ENCODE data around the gene NAPB.

NAPB gene

GRCh38 chr20:23375827-23376226 is 45.5 kb downstream of the NAPB start:
- TF ChIP-seq EZH2phosphoT487 (IDR thresholded peaks at IDR 0.05; ENCODE audit: low read length) (no peak), EZH2 (optimal IDR thresholded peaks at IDR 0.05; ENCODE audit: low read depth, low read length) (no peak), CTCF (IDR thresholded peaks at IDR 0.05; ENCODE audit: low read length) (no peak)
- H3K36me3 ChIP-seq (replicated peaks; ENCODE audit: insufficient read depth, low read length): no peaks in the 10 kb centered on the region; the same call in 1 of the 2 replicates

GRCh38 chr20:23374441-23374840 is 46.8 kb downstream of the NAPB start:
- H3K79me2 ChIP-seq (ENCODE audit: low read length): peaks cover 6% of the 10 kb centered on the region
- H3K4me2 ChIP-seq (ENCODE audit: low read depth, low read length): no peak overlapping the region
- no peak for DNase-seq
- H3K36me3 ChIP-seq (replicated peaks; ENCODE audit: insufficient read depth, low read length): no peaks in the 10 kb centered on the region; the same call in 1 of the 2 replicates
- no peak overlapping the region for H3K27ac ChIP-seq (ENCODE audit: low read length)
- no peaks in the 10 kb centered on the region for H3K9me3 ChIP-seq (replicated peaks; ENCODE audit: insufficient read depth, low read length)
- H3K9me2 ChIP-seq (replicated peaks; ENCODE audit: insufficient read depth, low read length): no peaks in the 10 kb centered on the region
- H3K4me3 ChIP-seq (ENCODE audit: low read length): no peak overlapping the region
- no peaks in the 10 kb centered on the region for H4K20me1 ChIP-seq (ENCODE audit: insufficient read depth, low read length)
- no peaks in the 10 kb centered on the region; the same call in 1 of the 2 replicates for H3F3A ChIP-seq (ENCODE audit: insufficient read depth, low read length)
- no peak for TF ChIP-seq EZH2 (optimal IDR thresholded peaks at IDR 0.05; ENCODE audit: low read depth, low read length)
- H3K9ac ChIP-seq (ENCODE audit: low read length): no peak overlapping the region
- no peaks in the 10 kb centered on the region for H3K4me1 ChIP-seq (ENCODE audit: low read length)
- H3K27me3 ChIP-seq (replicated peaks; ENCODE audit: insufficient read depth, low read length): no peaks in the 10 kb centered on the region
- no peak overlapping the region for H2AFZ ChIP-seq (ENCODE audit: low read length)

More at GRCh38 chr20:23375827-23376226, 45.5 kb downstream of the NAPB start:
- Histone ChIP-seq H3K27ac (ENCODE audit: low read length) (no peak overlapping the region), H3F3A (ENCODE audit: insufficient read depth, low read length) (no peaks in the 10 kb centered on the region; the same call in 1 of the 2 replicates), H3K9me3 (replicated peaks; ENCODE audit: insufficient read depth, low read length) (no peaks in the 10 kb centered on the region), H3K4me2 (ENCODE audit: low read depth, low read length) (no peak overlapping the region), H3K27me3 (replicated peaks; ENCODE audit: insufficient read depth, low read length) (no peaks in the 10 kb centered on the region), H3K4me3 (ENCODE audit: low read length) (no peak overlapping the region), H3K4me1 (ENCODE audit: low read length) (no peaks in the 10 kb centered on the region), H2AFZ (ENCODE audit: low read length) (no peak overlapping the region), H3K9ac (ENCODE audit: low read length) (no peak overlapping the region), H4K20me1 (ENCODE audit: insufficient read depth, low read length) (no peaks in the 10 kb centered on the region), H3K79me2 (ENCODE audit: low read length) (no peaks in the 10 kb centered on the region), H3K9me2 (replicated peaks; ENCODE audit: insufficient read depth, low read length) (no peaks in the 10 kb centered on the region)
- DNase-seq: no peak

- Histone ChIP-seq H3K27ac (ENCODE audit: low read length) (no peak overlapping the region), H3K79me2 (ENCODE audit: low read length) (peaks cover 35% of the 10 kb centered on the region), H3K27me3 (replicated peaks; ENCODE audit: insufficient read depth, low read length) (no peaks in the 10 kb centered on the region), H3K4me1 (ENCODE audit: low read length) (peaks cover 16% of the 10 kb centered on the region), H3K4me2 (ENCODE audit: low read depth, low read length) (no peak overlapping the region), H3K36me3 (replicated peaks; ENCODE audit: insufficient read depth, low read length) (peaks cover 5% of the 10 kb centered on the region; the same call in 1 of the 2 replicates), H2AFZ (ENCODE audit: low read length) (no peak overlapping the region), H4K20me1 (ENCODE audit: insufficient read depth, low read length) (no peaks in the 10 kb centered on the region), H3K9ac (ENCODE audit: low read length) (no peak overlapping the region), H3F3A (ENCODE audit: insufficient read depth, low read length) (peaks cover 2% of the 10 kb centered on the region; the same call in 1 of the 2 replicates), H3K4me3 (ENCODE audit: low read length) (no peak overlapping the region), H3K9me2 (replicated peaks; ENCODE audit: insufficient read depth, low read length) (no peaks in the 10 kb centered on the region), H3K9me3 (replicated peaks; ENCODE audit: insufficient read depth, low read length) (no peaks in the 10 kb centered on the region)
- no peak for DNase-seq
- no peak for TF ChIP-seq CTCF (IDR thresholded peaks at IDR 0.05; ENCODE audit: low read length)
- no peak for TF ChIP-seq EZH2phosphoT487 (IDR thresholded peaks at IDR 0.05; ENCODE audit: low read length)
- no peak for TF ChIP-seq EZH2 (optimal IDR thresholded peaks at IDR 0.05; ENCODE audit: low read depth, low read length)
These were observed 49.8 kb downstream of the NAPB start for GRCh38 chr20:23371496-23371895.

- no peak overlapping the region for H3K9ac ChIP-seq (ENCODE audit: low read length)
- H3K27ac ChIP-seq (ENCODE audit: low read length): no peak overlapping the region
- H3K9me3 ChIP-seq (replicated peaks; ENCODE audit: insufficient read depth, low read length): no peaks in the 10 kb centered on the region
- H4K20me1 ChIP-seq (ENCODE audit: insufficient read depth, low read length): no peaks in the 10 kb centered on the region
- H3K4me1 ChIP-seq (ENCODE audit: low read length): peaks cover 20% of the 10 kb centered on the region
- H3F3A ChIP-seq (ENCODE audit: insufficient read depth, low read length): peaks cover 8% of the 10 kb centered on the region
- H3K27me3 ChIP-seq (replicated peaks; ENCODE audit: insufficient read depth, low read length): no peaks in the 10 kb centered on the region
- no peaks in the 10 kb centered on the region for H3K9me2 ChIP-seq (replicated peaks; ENCODE audit: insufficient read depth, low read length)
- DNase-seq: no peak
- no peak overlapping the region for H2AFZ ChIP-seq (ENCODE audit: low read length)
- peaks cover 5% of the 10 kb centered on the region; the same call in 1 of the 2 replicates for H3K36me3 ChIP-seq (replicated peaks; ENCODE audit: insufficient read depth, low read length)
- no peak overlapping the region for H3K4me3 ChIP-seq (ENCODE audit: low read length)
- no peak for TF ChIP-seq EZH2 (optimal IDR thresholded peaks at IDR 0.05; ENCODE audit: low read depth, low read length)
- no peak overlapping the region for H3K4me2 ChIP-seq (ENCODE audit: low read depth, low read length)
- H3K79me2 ChIP-seq (ENCODE audit: low read length): peaks cover 39% of the 10 kb centered on the region
These were observed 50.4 kb downstream of the NAPB start for GRCh38 chr20:23370873-23371272.

All from MM.1S (cell line).